GM19193 (cell line): Measurements from ENCODE around the gene PAK5.

ENCODE experiments used
- POLR2A ChIP-seq: IDR thresholded peaks from 4 replicates; pipeline ENCODE4 v1.6.1; 2011; ENCODE audit not compliant: insufficient read depth, insufficient read length; ENCODE audit errors: extremely low read depth

PAK5 gene

DNA sequence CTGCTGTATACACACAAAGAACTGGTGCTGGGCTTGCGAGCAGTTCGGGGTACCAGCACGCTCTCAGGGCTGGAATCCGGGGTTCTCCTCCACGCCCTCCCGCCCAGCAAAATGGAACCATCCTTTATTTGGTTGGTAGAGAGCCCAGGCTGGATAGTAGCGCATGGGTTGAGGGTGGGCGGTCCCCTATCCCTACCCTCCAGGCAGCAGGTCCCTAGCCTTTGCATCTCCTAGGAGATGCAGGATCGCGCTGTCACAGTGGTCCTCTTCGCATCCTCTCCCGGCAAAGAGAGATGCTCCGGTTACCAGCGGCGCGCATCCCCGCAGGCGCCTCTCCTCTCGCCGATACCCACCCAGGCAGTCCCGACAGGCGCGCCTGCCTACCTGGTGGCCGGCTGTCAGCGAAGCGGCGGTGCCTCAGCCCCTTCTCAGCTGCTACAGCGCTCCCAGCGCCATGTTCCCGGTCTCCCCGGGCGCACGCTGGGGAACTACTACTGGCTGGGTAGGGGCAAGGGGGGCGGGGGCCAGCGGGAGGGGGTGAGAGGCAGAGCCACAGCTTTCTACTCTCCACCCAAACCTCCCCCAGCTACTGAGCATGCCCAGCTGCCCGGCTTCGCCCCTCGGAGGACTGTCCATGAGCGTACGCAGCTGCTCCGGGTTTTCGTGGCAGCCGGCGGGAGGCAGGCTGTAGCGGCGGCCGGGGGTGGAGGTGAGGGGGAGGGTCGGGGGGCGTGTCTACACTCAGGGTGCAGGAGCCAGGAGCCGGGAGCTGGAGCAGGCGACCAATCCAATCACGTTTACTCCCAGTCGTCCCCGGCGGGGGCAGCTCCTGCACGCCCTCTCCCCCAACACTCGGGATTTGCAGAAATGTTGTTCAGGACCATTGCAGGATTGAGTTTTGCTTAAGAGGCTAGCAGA, at the start of gene PAK5:
Gene PAK5, minus strand, starts transcription at position 699 of the 918 bp plus-strand sequence. CDS start 194,748 bp downstream, outside the sequence.
- TF ChIP-seq POLR2A = no peak

DNA sequence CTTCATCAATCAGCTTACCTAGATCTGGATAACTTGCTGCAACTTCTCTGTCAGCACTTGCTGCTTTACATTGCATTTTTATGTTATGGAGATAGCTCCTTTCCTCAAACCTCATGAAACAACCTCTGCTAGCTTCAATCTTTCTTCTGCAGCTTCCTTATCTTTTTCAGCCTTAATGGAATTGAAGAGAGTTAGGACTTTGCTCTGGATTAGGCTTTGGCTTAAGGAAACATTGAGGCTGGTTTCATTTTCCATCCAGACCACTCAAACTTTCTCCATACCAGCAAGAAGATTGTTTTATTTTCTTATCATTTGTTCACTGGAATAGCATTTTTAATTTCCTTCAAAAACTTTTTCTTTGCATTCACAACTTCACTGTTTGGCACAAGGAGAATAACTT, 48.8 kb upstream of the PAK5 start:
- TF ChIP-seq POLR2A = no peak

DNA sequence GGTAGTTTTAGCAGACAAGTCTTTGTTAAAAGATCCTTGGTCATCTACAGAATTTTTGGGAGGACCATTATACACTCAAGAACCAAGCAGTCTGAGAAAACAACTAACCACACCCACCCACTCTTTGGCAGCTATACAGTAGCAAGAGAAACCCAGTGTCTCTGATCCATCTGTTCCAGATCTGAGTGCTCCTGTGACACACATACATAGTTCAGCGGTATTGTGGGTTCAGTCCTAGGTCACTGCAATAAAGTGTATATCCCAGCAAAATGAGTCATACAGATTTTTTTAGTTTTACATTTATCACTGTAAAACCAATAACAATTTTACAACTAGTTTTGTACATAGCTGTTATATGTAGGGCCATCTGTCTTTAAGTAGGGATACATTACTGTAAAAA, 47.4 kb upstream of the PAK5 start:
- no peak for TF ChIP-seq POLR2A

DNA sequence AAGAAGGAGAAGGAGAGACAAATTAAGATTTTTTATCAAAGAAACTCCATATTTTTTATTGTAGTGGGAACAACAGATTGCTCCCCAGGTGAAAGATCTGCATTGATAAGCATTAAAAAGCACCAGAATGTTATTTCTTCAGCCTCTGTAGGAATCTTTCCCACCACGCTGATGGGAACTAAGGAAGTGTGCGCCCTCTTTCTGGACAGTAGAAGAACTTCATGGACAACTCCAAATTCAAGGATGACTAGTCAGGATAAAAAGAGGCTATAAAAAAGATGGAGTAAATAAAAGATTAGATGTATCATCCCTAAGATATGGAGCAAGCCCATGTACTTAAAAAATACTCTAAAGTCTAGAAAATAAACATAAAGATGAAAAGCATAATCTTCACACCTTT, 45.8 kb upstream of the PAK5 start:
- TF ChIP-seq POLR2A = no peak

DNA sequence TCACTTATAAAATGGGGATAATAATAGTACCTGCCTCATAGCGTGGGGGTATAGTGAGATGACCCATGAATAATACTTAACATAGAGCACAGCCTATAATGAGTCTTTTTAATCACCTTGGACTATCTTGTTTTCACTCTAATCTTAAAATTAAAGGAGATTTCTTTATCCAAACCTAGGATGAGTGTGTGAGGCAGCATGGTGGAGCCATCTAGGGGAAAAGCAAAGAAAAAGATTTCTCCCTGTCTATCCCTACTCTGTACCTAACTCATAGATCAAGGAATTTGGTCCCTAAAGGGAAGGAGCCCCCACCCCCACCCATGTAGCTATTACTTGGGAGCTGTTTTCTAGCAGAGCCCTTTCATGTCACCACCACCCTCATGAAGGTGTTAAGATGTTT, 45.2 kb upstream of the PAK5 start:
- TF ChIP-seq POLR2A = no peak

DNA sequence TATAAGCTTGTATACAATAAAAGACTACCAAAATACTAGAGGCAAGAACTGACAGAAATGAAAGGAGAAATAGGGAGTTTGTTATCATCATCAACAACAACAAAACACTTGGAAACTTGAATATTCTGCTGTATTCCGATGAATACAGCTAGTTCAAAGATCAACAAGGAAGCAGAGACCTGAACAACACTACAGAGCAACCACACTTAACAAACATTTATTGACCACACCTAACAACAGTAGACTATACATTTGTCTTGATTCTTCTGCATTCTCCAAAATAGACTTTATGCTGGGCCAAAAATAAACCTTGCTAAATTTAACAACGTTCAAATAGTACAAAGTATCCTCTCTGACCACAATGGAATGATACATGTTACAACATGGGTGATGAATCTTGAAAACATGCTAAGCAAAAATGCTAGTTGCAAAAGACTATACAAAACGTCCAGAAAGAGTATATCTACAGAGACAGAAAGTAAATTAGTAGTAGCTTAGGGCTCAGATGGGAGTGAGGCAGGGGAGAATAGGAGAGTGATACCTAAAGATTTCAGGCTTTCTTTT, 39.1 kb upstream of the PAK5 start:
- no peak for TF ChIP-seq POLR2A

DNA sequence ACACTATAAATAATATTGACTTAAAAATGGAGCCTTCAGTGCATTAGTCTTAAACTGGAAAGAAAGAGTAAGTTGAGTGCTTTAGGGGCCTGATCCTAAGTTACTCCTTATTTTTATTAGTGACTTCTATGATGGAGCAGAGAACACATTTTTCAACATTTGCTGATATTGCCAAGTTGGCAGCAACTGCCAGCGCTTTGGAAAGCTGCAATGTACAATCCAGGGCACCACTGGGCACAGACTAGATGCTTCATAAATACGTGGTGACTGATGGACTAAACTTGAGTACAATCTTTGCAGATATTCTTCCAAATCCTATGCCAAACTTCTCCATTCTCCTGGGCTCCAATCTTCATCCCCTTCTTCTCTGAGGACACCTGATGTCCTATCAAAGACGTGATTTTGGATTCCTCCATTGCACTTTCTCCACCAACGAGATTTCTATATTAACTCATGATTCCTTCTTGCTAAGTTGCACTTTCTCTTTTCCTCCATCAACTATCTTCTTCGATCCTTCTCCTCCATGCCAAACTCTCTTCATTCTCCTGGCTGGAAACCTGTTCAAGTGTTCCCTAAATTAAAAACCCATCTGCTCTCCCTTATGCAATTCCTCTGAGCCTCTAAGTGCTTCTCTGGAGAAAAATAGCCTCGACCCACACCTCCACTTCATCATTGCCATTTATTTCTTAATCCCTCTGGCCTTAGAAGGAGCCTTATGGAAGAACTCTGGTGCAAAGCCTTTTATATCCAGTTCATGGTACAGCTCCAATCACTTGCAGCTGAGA, 28.5 kb upstream of the PAK5 start:
- no peak for TF ChIP-seq POLR2A

DNA sequence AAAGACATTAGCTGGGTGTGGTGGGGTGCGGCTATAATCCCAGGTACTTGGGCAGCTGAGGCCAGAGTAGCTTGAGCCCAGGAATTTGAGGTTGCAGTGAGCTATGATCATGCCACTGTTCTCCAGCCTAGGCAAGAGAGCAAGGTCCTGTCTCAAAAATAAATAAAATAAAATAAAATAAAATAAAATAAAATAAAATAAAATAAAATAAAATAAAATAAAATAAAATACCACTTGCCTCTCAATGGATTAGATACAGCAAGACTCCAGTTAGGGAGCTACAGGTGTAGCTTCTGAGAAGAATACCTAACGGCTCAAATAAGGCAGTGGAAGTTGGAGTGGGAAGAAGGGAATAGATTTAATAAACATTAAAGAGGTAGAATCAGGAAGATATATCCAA, 13.7 kb upstream of the PAK5 start:
- no peak for TF ChIP-seq POLR2A

DNA sequence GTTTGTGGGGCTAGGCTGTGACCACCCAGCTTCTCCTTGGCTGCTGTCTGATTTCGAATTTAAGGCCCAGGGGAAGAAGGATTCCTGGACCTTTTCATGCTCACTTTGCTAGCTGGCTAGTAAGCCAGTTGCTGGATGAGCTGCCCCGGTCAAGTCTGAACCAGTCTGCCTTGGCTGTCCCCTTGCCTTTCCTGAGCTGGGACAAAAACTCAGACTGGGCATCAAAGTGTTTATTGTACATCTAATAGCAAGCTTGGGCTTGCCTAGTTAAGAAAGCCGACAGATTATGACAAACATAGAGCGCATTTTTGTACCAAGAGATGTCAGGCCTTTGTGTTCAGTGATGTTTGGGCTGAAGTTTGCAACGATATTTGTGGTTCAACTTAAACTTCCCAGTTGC, 750 bp upstream of the PAK5 start:
- TF ChIP-seq POLR2A = no peak

DNA sequence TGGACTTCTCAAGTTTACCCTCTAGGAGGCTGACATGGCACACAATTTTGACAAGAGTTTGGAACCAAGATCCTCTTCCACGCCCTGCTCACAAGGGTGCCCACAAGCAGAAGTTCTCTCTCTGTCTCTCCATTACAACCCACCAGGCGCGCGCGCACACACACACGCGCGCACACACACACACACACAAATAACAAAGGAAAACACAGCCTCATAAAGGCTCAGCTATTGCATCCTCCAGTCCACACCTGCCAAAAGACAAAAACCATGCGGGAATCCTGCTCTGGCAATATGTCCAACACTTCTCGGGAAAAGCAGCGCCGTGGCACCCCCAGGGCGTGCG, 870 bp downstream of the PAK5 start:
- TF ChIP-seq POLR2A = no peak

DNA sequence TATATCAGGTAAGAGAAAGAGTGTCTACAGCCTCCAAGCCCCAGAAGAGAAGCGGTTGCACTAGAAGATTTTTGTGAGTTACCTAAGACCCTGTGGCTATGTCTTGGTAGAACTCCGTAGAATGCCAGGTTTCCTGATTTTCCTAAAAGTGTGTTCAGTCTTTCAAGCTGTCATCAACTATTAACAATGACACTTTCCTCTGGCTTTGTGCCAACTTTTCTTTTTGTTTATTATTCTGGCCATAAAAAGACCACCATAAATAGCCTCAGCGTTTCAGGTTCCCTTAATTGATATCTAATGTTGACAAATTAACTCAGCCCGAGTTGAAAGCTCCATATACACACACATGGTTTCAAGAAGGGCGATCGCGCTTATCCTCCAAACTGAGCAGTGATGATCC, 1.2 kb downstream of the PAK5 start:
- no peak for TF ChIP-seq POLR2A

DNA sequence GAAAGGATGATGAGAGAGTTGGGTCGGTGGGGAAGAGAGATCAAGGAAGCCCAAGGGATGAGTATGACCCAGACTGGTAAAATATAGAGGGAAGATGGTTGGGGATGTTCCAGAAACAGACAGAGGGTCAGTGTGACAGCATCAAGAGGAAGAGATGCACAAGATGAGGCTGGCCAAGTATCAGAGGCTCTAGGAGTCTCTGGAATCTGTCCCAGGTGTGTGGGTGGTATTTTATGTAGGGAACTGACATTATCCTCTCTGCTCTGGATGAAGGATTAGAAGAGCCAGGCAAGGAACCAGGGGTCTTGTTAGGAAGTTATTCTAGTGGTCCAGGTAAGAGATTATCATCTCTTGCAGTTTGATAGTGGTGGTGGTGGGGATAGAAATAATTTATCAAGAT, 3.6 kb downstream of the PAK5 start:
- TF ChIP-seq POLR2A = no peak

DNA sequence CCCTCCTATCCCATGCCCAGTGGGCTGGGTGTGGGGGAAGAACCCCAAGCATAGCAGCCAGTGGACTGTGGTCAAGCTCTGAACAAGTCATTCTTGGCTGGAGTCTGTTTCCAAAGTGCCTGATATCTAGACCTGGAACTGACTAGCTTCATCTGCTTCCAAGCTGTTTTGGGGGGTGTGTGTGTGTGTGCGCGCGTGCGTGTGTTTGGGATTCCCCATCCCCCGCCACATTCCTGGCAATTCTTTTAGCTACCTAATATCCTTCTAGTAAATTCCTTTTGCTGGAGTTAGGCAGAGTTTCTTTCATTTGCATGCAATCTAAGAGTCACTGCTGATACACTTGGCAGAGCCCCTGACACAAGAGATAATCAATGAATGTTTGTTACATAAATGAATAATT, 7.8 kb downstream of the PAK5 start:
- no peak for TF ChIP-seq POLR2A

DNA sequence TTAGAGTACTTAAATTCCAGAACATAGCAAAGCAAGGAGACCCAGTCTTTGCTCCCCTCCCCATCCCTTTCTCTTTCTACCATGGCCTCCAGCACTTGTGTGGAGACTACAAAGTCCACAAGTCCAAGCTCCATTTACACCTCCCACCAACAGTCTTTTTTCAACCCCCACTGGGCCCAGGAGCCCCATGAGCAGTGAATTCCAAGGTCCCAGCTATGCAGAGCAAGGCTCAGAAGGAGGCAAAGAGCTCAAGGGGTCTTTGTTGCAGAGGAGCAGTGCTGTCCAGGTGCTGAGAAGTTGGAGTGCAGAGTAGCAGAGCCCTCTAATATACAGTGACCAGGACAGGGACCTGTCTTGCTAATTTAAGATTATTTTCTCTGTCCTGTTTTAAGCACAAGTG, 9.0 kb downstream of the PAK5 start:
- no peak for TF ChIP-seq POLR2A

DNA sequence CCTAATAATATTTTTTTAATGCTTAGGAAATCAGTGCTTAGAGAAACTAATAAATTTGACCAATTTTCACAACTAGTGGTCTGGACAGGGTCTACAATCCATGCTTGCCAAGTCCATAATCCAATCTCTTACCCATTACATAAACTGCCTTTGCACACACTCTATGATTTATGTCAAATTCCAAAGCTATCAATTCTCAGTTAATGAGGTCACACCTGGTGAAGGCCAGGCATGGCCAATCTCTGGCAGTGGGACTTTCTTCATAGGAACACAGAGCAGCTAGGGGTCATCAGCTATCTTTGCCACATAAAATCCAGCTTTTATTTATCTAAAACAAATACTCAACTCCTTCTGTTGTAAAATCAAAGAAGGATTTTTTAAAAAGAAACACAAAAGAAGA, 21.2 kb downstream of the PAK5 start:
- no peak for TF ChIP-seq POLR2A

DNA sequence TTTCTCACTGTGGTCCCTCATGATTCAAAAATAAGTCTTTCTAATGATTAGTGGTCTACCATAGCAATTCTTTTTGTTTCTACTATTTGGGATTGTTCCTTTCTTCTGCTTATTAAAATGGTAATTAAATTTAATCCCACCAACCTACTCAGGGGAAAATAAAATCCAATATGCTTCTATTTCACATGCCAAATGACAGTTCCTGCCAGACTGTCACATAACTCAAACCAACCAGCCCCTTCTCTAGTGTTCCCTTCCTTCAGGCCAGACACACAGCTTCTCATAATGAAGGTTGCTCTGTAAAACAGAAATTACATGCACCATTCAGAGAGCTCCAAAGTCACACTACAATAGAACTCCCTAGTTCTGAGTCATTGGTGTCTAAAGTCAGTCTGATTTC, 23.2 kb downstream of the PAK5 start:
- no peak for TF ChIP-seq POLR2A
